Skin epidermis (tissue), 12 donors: Measurements from ENCODE around the gene RERG.

Experiments
- H3K27ac ChIP-seq, 21 experiments: fragments of 200-600 bp; sonication (generic) in 11 of 21; one replicate each; pipeline ENCODE4 v1.5.0; 2020; ENCODE audit warnings: mild to moderate bottlenecking in 3 of 21, inconsistent platforms in 2 of 21, moderate library complexity in 2 of 21
- H3K4me3 ChIP-seq, 7 experiments: fragments of 200-600 bp; sonication (generic) in 2 of 7; one replicate each; pipeline ENCODE4 v1.5.0; 2020; ENCODE audit warnings: inconsistent platforms in 2 of 7, mild to moderate bottlenecking in 2 of 7, moderate library complexity in 1 of 7

RERG gene

GRCh38 chr12:15194456-15195368 is 26.5 kb downstream of the RERG start:
- peak overlapping the region in 4 of 21 experiments; percentile 15 to 66 (median 40) for H3K27ac ChIP-seq
- no peak overlapping the region for H3K4me3 ChIP-seq

- H3K27ac ChIP-seq, result peak overlapping the region in 1 of 21 experiments; percentile 15
- H3K4me3 ChIP-seq, result no peak overlapping the region
These were observed 27.3 kb downstream of the RERG start for GRCh38 chr12:15193946-15194345.

- Histone ChIP-seq H3K4me3 (no peak overlapping the region), H3K27ac (no peak overlapping the region)
These were observed 28.5 kb downstream of the RERG start for GRCh38 chr12:15192720-15193119.

- Histone ChIP-seq H3K4me3 (no peak overlapping the region), H3K27ac (no peak overlapping the region)
These were observed 33.1 kb downstream of the RERG start for GRCh38 chr12:15188127-15188526.

GRCh38 chr12:15186597-15186996 is 34.6 kb downstream of the RERG start:
- H3K27ac ChIP-seq, result peak overlapping the region in 2 of 21 experiments; percentile 28 to 42
- H3K4me3 ChIP-seq, result no peak overlapping the region

GRCh38 chr12:15184484-15184883 is 36.7 kb downstream of the RERG start:
- H3K4me3 ChIP-seq, result no peak overlapping the region
- H3K27ac ChIP-seq, result no peak overlapping the region

- Histone ChIP-seq H3K27ac (no peak overlapping the region), H3K4me3 (no peak overlapping the region)
These were observed 37.4 kb downstream of the RERG start for GRCh38 chr12:15183821-15184220.

GRCh38 chr12:15181017-15181683 is 40.1 kb downstream of the RERG start:
- Histone ChIP-seq H3K27ac (peak overlapping the region in 7 of 21 experiments; percentile 1 to 54 (median 30)), H3K4me3 (no peak overlapping the region)

- Histone ChIP-seq H3K4me3 (no peak overlapping the region), H3K27ac (peak overlapping the region in 8 of 21 experiments; percentile 3 to 54 (median 32))
These were observed 40.9 kb downstream of the RERG start for GRCh38 chr12:15180325-15180724.

- Histone ChIP-seq H3K27ac (peak overlapping the region in 1 of 21 experiments; percentile 18), H3K4me3 (no peak overlapping the region)
These were observed 41.5 kb downstream of the RERG start for GRCh38 chr12:15179672-15180071.

- Histone ChIP-seq H3K4me3 (no peak overlapping the region), H3K27ac (no peak overlapping the region)
These were observed 48.1 kb downstream of the RERG start for GRCh38 chr12:15173142-15173541.

- Histone ChIP-seq H3K4me3 (no peak overlapping the region), H3K27ac (no peak overlapping the region)
These were observed 49.0 kb downstream of the RERG start for GRCh38 chr12:15172060-15172822.

- H3K27ac ChIP-seq, result no peak overlapping the region
- H3K4me3 ChIP-seq, result no peak overlapping the region
These were observed 50.1 kb downstream of the RERG start for GRCh38 chr12:15171012-15171655.

GRCh38 chr12:15168026-15168678 is 53.1 kb downstream of the RERG start:
- Histone ChIP-seq H3K4me3 (no peak overlapping the region), H3K27ac (peak overlapping the region in 2 of 21 experiments; percentile 21 to 53)

GRCh38 chr12:15165012-15165659 is 56.1 kb downstream of the RERG start:
- H3K27ac ChIP-seq, result peak overlapping the region in 12 of 21 experiments; percentile 7 to 84 (median 42)

GRCh38 chr12:15163030-15163976 is 57.9 kb downstream of the RERG start:
- H3K4me3 ChIP-seq, result no peak overlapping the region
- peak overlapping the region in 6 of 21 experiments; percentile 3 to 84 (median 44) for H3K27ac ChIP-seq

More at GRCh38 chr12:15165012-15165659, 56.1 kb downstream of the RERG start:
- no peak overlapping the region for H3K4me3 ChIP-seq

GRCh38 chr12:15158083-15158482 is 63.1 kb downstream of the RERG start:
- peak overlapping the region in 1 of 21 experiments; percentile 7 for H3K27ac ChIP-seq
- no peak overlapping the region for H3K4me3 ChIP-seq
